GM19463 (cell line): ENCODE results near the gene FAM219B.
"Not testable (repeated sequence)": the region's sequence is repeated elsewhere in the genome, so short reads cannot be mapped to it uniquely, and the experiment has no call there.

Experiments used
- ATAC-seq: cut with Tn5 transposase; IDR thresholded peaks from one replicate; pipeline ENCODE4 v1.9.1; 2021; ENCODE audit warnings: mild to moderate bottlenecking, moderate library complexity; ENCODE audit not compliant: unreplicated experiment

FAM219B gene, protein sequence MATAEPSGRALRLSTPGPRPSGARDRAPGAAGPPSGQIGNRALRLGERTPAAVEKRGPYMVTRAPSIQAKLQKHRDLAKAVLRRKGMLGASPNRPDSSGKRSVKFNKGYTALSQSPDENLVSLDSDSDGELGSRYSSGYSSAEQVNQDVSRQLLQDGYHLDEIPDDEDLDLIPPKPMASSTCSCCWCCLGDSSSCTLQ

DNA sequence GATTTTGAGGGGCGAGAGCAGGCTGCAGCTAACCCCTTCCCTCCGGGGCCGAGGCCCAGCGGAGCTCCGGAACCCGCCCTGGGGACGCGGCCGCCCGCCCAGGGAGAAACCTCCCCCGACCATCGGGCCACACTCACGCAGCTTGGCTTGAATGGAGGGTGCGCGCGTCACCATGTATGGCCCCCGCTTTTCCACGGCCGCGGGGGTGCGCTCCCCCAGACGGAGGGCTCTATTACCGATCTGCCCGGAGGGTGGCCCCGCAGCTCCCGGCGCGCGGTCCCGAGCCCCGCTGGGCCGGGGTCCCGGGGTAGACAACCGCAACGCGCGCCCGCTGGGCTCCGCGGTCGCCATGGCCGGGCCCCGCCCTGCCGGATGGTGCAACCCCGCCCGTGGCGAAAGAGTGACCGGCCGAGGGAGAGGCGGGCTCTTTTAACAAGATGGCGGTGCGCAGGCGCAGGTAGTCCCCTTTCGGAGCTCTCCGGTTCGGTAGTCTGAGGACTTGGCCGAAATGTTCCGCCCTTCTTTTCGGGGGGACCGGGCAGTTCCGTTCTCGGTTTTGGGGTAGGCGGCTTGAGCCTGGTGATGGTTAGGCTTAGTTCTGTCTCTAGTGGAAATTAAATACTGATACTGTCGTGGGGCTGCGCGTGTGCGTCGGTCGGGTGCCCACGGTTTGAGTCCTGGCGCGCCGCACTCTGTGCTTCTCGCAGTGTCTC lies at the start of gene FAM219B:
Gene FAM219B (minus strand): TSS at position 402 of the 713 bp plus-strand sequence. CDS start 51 bp downstream, at position 351.
- ATAC-seq: peak; percentile 89

- peak; percentile 39 for ATAC-seq
Observed at GRCh38 chr15:74955796-74956647, 49.4 kb upstream of the FAM219B start.

GRCh38 chr15:74955017-74955416 lies 48.4 kb upstream of the FAM219B start:
- no peak for ATAC-seq

GRCh38 chr15:74954515-74954914 lies 47.9 kb upstream of the FAM219B start:
- no peak for ATAC-seq

GRCh38 chr15:74951006-74951405 lies 44.4 kb upstream of the FAM219B start:
- no peak for ATAC-seq

GRCh38 chr15:74950078-74950908 lies 43.6 kb upstream of the FAM219B start:
- no peak for ATAC-seq

DNA sequence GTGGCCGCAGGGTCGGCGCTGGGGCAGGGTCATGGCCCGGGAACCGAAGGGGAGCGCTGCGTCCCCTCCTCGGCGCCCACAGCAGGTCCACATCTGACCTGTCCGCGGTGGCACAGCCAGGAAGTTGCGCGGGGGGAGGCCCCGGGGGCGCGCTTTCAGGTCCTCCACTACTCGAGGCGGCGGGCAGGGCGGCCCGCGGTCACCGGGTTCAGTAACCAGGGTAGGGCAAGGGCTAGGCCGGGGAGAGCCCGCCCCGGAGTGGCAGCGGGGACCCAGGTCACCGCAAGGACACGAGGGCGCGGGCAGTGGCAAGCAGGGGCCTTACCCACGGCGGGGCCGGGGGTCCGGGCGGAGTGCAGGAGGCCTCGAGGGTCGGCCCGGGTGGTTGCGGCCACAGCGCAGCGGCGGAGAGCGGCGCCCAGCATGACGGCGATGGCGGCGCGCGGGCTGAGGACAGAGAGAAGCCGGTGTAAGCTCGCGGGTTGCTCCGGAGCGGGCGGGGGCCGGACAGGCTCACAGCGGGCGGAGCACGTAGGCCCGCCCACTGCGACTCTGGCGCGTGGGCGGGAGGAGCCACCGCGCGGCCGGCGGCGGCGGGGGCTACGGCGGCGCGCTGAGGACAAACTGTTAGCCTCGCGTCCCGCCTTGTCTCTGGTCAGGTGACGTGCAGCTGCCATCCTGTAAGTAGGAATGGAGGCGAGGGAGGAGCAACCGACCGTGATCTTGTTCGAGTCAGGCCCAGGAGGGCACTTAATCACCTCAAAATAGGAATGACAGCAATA lies 31.1 kb upstream of the FAM219B start, which contains the start of gene COX5A:
Gene COX5A (minus strand): TSS at position 484 of the 782 bp plus-strand sequence. CDS start 59 bp downstream, at position 425.
- peak; percentile 89 for ATAC-seq

DNA sequence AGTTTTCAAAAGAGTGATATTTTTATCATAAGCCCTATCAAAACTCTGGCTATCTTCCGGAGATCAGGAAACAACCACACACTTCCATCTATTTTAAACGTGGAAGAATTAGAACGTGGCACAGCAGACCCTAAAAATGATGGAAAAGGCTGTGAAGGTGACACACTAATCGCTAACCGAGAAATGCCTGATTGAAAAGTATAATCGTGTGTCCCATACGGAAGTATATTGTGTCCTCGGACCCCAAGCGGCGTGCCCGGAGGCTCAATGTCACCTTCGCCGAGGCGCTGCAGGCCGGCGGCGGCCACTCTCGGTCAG lies 30.6 kb upstream of the FAM219B start:
- no peak for ATAC-seq

GRCh38 chr15:74935193-74935592 lies 28.5 kb upstream of the FAM219B start:
- ATAC-seq: not testable (repeated sequence)

DNA sequence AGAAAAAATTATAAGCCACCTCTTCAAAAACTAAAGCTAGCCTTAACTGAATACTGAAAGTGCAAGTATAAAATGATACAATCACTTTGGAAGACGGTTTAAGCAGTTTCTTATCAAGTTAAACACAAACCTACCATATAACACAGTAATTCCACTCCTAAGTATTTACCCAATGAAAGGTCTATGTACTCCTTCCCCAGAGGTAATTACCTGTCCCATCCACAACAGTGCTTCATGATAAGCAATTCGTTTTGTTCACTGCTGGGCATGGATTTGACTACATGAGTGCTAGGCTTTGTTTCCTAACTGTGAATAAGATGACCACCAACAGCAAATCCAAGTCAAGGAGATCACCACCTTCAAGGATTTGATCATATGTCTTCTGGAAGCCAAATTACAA lies 26.9 kb upstream of the FAM219B start:
- no peak for ATAC-seq

DNA sequence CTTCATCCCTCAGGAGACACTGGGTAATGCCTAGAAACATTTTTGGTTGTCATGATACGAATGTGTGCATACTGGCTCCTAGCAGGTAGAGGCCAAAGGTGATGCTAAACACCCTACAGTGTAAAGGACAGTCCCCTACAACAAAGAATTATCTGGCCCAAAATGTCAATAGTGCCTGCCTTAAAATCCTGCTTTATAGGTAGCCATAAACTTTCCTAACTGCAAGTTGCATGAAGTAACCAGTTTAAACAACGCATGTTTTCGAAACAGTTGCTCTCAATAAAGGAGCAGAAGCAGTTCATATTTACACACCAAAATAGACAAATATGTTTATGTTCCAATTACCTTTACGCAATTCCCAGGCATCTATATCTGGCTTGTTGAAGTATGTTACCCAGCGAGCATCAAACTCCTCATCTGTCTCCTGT lies 22.1 kb upstream of the FAM219B start:
- no peak for ATAC-seq

DNA sequence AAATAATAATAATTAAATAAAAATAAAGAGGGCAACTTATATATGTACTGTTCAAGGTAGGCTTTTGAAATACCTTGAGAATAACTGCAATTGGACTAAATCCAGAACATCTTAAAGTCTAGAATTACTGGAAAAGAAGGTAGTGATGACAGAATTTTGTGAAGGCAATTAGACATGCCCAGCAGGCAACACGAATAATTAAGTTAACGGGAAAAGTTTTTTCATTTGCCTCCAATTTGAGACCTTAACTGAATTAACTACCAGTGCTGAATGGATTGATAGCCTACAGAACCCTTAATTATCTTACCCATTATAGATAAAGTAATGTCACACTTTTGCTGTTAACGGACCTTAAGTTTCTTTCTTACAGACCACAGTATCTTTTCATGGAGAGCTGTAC lies 17.9 kb upstream of the FAM219B start:
- no peak for ATAC-seq

DNA sequence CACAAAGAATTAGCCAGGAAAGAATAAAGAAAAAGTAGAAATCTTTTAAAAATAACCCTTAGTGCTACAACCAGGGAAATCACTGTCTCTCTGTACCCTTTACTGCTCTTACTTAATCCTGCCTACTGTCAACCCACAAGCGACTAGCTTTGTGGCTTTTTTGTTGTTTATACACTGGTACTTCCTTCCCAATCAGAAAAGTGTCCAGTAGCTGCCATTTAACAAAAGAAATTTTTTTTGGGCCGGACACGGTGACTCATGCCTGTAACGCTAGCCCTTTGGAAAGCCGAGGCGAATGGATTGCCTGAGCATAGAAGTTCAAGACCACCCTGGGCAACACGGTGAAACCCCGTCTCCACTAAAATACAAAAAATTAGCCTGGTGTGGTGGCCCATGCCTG lies 13.8 kb upstream of the FAM219B start:
- ATAC-seq: no peak

DNA sequence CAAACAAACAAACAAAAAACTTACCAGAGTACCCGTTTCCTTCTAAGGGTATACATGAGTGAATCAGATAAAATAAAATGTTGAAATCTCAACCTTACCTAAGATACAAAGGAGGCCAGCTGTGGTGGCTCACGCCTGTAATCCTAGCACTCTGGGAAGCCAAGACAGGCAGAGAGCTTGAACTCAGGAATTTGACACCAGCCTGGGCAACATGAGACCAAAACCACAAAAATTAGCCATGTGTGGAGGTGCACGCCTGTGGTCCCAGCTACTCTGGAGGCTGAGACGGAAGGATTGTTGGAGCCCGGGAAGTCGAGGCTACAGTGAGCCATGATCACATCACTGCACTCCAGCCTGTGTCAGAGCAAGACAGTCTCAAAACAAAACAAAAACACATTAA lies 11.0 kb upstream of the FAM219B start:
- ATAC-seq: no peak

GRCh38 chr15:74913799-74914198 lies 7.1 kb upstream of the FAM219B start:
- not testable (repeated sequence) for ATAC-seq

- ATAC-seq: no peak
Observed at GRCh38 chr15:74913041-74913440, 6.4 kb upstream of the FAM219B start.

GRCh38 chr15:74908635-74909034 lies 2.0 kb upstream of the FAM219B start:
- ATAC-seq: no peak

DNA sequence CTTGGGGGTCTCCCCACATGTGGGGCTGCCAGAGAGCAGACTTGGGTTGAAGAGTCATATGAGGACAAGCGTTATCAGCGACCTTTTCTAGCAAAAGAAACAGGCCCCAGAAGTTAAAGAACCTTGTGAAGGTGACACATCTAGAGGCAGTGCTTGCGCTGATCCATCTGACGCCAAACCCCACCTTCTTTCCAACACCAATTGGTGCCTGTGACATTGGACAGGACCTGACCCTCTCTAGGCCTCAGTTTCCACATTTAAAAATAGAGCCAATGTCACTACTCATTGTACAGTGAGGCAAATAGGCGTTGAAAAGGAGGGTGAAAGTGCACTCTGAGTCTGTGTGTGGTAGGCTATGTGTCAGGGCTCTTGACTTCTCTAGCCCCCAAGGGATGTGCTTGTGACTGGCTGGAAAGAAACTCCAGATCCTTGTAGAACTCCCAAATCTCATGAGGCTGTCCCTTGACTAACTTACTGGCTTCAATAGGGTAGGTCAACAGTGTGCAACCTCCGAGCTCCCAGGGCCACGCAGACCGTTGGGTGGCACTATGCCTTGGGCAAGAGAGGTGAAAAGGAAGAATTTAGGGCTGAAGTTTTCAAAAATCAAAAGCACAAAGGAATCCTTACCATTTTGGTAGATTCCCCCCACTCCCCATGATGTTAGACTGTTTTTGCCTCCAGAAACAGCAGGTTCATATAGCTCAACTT lies 666 bp upstream of the FAM219B start:
- no peak for ATAC-seq

GRCh38 chr15:74906067-74906449 lies 593 bp downstream of the FAM219B start:
- peak; percentile 14 for ATAC-seq
